Neural cell (in vitro differentiated cells): ENCODE measurements around the gene GARIN6.

Experiments
- EP300 ChIP-seq: fragments of 450-650 bp; conservative IDR thresholded peaks from 2 replicates; pipeline ENCODE4 v1.6.1; 2014; ENCODE audit warnings: antibody characterized with exemption, mild to moderate bottlenecking, moderate library complexity; ENCODE audit not compliant: poor library complexity, severe bottlenecking
- EZH2 ChIP-seq: fragments of 200-600, 300-800 bp; shearing (Covaris generic), sonication (generic); IDR thresholded peaks from 2 replicates; pipeline ENCODE4 v1.6.1; 2014; ENCODE audit warnings: antibody characterized with exemption, low read length, borderline replicate concordance, mild to moderate bottlenecking; ENCODE audit not compliant: insufficient read depth, poor library complexity, severe bottlenecking
- REST ChIP-seq: IDR thresholded peaks from 2 replicates; pipeline ENCODE4 v1.6.1; 2012; ENCODE audit warnings: borderline replicate concordance
- TF ChIP-seq, protein P1 (sequence below): fragments of 450-650 bp; IDR thresholded peaks from 2 replicates; pipeline ENCODE4 v1.5.1; 2014; ENCODE audit warnings: antibody characterized with exemption, mild to moderate bottlenecking, moderate library complexity; ENCODE audit not compliant: poor library complexity, severe bottlenecking

DNA sequence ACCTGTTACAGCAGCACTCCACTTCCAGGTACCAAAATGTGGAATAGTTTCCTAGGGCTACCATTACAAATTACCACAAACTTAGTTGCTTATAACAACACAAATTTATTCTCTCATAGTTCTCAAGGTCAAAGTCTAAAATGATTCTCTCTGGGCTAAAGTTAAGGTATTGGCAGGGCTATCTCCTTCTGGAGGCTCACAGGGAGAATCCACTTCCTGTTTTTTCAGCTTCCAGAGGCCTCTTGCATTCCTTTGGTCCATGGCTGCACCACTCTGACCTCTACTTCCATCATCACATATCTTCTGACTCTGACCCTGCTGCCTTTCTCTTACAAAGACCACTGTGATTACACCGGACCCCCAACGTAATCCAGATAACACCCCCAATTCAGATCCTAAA is 2.9 kb upstream of the GARIN6 start:
- TF ChIP-seq, protein P1, sequence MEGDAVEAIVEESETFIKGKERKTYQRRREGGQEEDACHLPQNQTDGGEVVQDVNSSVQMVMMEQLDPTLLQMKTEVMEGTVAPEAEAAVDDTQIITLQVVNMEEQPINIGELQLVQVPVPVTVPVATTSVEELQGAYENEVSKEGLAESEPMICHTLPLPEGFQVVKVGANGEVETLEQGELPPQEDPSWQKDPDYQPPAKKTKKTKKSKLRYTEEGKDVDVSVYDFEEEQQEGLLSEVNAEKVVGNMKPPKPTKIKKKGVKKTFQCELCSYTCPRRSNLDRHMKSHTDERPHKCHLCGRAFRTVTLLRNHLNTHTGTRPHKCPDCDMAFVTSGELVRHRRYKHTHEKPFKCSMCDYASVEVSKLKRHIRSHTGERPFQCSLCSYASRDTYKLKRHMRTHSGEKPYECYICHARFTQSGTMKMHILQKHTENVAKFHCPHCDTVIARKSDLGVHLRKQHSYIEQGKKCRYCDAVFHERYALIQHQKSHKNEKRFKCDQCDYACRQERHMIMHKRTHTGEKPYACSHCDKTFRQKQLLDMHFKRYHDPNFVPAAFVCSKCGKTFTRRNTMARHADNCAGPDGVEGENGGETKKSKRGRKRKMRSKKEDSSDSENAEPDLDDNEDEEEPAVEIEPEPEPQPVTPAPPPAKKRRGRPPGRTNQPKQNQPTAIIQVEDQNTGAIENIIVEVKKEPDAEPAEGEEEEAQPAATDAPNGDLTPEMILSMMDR = no peak
- TF ChIP-seq EZH2 = no peak
- no peak for TF ChIP-seq REST
- no peak for TF ChIP-seq EP300
